MM.1S (cell line): ENCODE results near the gene ZNF628.

ENCODE experiments used
- EZH2phosphoT487 ChIP-seq: fragments of 300-600 bp; sonication (generic); IDR thresholded peaks from 2 replicates; pipeline ENCODE4 v1.6.1; 2018; ENCODE audit warnings: antibody characterized with exemption, low read length
- TF ChIP-seq, protein P1 (sequence below): fragments of 300-600 bp; sonication (generic); IDR thresholded peaks from 2 replicates; pipeline ENCODE4 v1.5.1; 2016; ENCODE audit warnings: antibody characterized with exemption, low read length, mixed read lengths

DNA sequence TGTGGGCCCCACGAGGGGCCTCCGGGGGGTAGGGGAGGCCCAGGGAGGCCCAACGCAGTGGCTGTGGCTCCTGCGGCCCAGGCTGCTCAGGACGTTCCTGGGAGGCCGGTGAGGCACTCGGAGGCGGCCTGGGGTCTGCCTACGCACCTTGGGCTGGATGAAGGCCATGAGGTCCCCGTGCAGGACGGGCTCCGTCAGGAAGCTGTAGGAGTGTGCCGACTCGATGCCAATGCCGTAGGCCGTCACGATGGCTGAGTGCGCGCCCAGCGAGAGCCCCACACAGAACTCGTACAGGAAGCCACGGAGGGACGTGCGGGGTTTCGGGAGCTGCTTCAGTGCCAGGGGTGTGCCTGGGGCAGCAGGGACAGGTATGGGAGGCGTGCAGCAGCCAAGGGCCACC lies 54.6 kb downstream of the ZNF628 start:
- TF ChIP-seq, protein P1, sequence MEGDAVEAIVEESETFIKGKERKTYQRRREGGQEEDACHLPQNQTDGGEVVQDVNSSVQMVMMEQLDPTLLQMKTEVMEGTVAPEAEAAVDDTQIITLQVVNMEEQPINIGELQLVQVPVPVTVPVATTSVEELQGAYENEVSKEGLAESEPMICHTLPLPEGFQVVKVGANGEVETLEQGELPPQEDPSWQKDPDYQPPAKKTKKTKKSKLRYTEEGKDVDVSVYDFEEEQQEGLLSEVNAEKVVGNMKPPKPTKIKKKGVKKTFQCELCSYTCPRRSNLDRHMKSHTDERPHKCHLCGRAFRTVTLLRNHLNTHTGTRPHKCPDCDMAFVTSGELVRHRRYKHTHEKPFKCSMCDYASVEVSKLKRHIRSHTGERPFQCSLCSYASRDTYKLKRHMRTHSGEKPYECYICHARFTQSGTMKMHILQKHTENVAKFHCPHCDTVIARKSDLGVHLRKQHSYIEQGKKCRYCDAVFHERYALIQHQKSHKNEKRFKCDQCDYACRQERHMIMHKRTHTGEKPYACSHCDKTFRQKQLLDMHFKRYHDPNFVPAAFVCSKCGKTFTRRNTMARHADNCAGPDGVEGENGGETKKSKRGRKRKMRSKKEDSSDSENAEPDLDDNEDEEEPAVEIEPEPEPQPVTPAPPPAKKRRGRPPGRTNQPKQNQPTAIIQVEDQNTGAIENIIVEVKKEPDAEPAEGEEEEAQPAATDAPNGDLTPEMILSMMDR = no peak
- TF ChIP-seq EZH2phosphoT487 = no peak
